ENCODE data around the gene TNFRSF4. TPM values are rescaled to one million over a fixed set of nuclear protein-coding genes. Genes with fewer than 3 reads are reported as not detected.

The TNFRSF4 gene
- total RNA-seq, 2 donors from 2014 or later: 1.2 to 2.3 TPM

DNA sequence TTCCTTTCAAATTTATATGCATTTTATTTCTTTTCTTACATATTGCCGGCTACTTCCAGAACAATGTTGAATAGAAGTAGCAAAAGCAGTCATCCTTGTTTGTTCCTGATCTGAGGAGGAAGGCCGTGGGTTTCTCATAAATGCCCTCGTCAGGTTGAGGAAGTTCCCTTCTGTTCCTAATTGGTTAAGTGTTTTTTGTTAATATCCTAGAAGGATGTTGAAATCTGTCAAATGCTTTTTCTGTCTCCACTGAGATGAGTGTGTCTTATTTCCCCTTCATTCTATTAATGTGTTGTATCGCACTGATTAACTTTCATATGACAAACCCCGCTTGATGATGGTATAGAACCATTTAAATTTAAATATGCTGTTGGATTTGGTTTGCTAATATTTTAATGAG is 24.8 kb downstream of the TNFRSF4 start:
- Histone ChIP-seq H3K4me3 (no peak overlapping the region), H3K27ac (no peak overlapping the region), H3K9ac (ENCODE audit: low read depth in 2 of 2, low read length in 2 of 2) (no peak overlapping the region), H3K4me1 (no peaks in the 10 kb centered on the region), H3K27me3 (no peaks in the 10 kb centered on the region), H3K9me3 (no peaks in the 10 kb centered on the region), H3K36me3 (no peaks in the 10 kb centered on the region)
- intact Hi-C loops (cut with DNase I): no loop called here
- no peak for DNase-seq
- TF ChIP-seq, protein P1, sequence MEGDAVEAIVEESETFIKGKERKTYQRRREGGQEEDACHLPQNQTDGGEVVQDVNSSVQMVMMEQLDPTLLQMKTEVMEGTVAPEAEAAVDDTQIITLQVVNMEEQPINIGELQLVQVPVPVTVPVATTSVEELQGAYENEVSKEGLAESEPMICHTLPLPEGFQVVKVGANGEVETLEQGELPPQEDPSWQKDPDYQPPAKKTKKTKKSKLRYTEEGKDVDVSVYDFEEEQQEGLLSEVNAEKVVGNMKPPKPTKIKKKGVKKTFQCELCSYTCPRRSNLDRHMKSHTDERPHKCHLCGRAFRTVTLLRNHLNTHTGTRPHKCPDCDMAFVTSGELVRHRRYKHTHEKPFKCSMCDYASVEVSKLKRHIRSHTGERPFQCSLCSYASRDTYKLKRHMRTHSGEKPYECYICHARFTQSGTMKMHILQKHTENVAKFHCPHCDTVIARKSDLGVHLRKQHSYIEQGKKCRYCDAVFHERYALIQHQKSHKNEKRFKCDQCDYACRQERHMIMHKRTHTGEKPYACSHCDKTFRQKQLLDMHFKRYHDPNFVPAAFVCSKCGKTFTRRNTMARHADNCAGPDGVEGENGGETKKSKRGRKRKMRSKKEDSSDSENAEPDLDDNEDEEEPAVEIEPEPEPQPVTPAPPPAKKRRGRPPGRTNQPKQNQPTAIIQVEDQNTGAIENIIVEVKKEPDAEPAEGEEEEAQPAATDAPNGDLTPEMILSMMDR (IDR thresholded peaks at IDR 0.05): no peak

DNA sequence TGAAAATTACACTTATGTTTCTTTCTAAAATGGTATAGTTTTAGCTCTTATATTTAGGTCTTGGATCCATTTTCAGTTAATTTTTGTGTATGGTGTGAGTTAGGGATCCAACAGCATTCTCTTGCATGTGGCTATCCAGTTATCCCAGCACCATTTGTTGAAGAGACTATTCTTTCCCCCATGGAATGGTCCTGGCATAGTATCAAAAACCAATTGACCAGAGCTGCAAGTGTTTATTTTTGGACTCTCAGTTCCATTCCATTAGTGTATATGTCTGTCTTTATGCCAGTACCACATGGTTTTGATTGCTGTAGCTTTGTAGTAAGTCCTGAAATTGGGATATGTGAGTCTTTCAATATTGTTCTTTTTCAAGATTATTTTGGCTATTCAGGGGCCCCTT is 26.0 kb downstream of the TNFRSF4 start:
- H3K4me3 ChIP-seq: no peak overlapping the region
- no peak overlapping the region for H3K27ac ChIP-seq
- no peak for DNase-seq
- TF ChIP-seq, protein P1 (IDR thresholded peaks at IDR 0.05): no peak
- H3K36me3 ChIP-seq: no peaks in the 10 kb centered on the region
- no peaks in the 10 kb centered on the region for H3K9me3 ChIP-seq
- no peaks in the 10 kb centered on the region for H3K4me1 ChIP-seq
- H3K27me3 ChIP-seq: no peaks in the 10 kb centered on the region
- intact Hi-C loops (cut with DNase I): no loop called here
- no peak overlapping the region for H3K9ac ChIP-seq (ENCODE audit: low read depth in 2 of 2, low read length in 2 of 2)

DNA sequence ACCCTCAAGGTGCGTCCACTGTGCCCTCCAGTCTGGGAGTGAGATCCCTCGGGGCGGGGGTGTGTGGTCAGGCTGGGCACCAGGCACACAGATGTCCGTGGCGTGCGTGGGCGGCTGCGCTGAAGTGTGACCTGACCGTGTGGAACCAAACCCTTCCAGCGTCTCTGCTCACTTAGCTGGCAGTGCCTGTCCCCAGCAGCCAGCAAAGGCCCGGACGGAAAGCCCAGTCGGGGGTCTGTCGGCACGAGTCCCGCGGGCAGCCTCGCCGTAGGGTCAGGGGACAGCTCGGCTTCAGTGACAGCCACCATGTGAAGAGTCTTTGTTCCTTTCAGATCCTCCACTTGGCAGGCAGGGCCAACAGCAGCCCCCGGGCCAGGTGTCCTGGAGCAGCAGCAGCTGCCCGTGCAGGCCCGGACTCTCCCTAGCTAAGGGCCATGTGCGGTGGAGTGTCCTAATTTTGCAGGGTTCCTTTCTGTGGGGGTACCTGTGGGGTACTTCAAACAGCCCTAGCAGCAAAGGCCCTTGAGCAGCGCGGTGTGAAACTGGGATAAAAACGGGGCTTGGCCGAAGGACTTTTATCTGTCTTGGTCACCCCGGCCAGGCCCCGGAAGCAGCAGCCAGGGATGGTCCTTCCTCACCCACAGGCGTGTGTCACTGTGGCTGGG is 28.7 kb downstream of the TNFRSF4 start:
- no peaks in the 10 kb centered on the region for H3K4me1 ChIP-seq
- TF ChIP-seq, protein P1 (IDR thresholded peaks at IDR 0.05): no peak
- DNase-seq: no peak
- intact Hi-C loops (cut with DNase I): no loop called here
- peak overlapping the region in 1 of 2 donors; percentile 12 for H3K9ac ChIP-seq (ENCODE audit: low read depth in 2 of 2, low read length in 2 of 2)
- no peak overlapping the region for H3K4me3 ChIP-seq
- no peak overlapping the region for H3K27ac ChIP-seq
- no peaks in the 10 kb centered on the region for H3K9me3 ChIP-seq
- H3K27me3 ChIP-seq: no peaks in the 10 kb centered on the region
- no peaks in the 10 kb centered on the region for H3K36me3 ChIP-seq

- Histone ChIP-seq H3K36me3 (no peaks in the 10 kb centered on the region), H3K9ac (ENCODE audit: low read depth in 2 of 2, low read length in 2 of 2) (no peak overlapping the region), H3K9me3 (no peaks in the 10 kb centered on the region), H3K4me3 (no peak overlapping the region), H3K4me1 (no peaks in the 10 kb centered on the region), H3K27me3 (no peaks in the 10 kb centered on the region), H3K27ac (no peak overlapping the region)
- TF ChIP-seq, protein P1 (IDR thresholded peaks at IDR 0.05): no peak
- intact Hi-C loops (cut with DNase I): no loop called here
- no peak for DNase-seq
Measured at GRCh38 chr1:1183833-1184775, 29.8 kb downstream of the TNFRSF4 start.

GRCh38 chr1:1183221-1183747 is 30.7 kb downstream of the TNFRSF4 start:
- intact Hi-C loops (cut with DNase I): no loop called here
- Histone ChIP-seq H3K4me1 (no peaks in the 10 kb centered on the region), H3K27me3 (no peaks in the 10 kb centered on the region), H3K36me3 (no peaks in the 10 kb centered on the region), H3K9ac (ENCODE audit: low read depth in 2 of 2, low read length in 2 of 2) (no peak overlapping the region), H3K9me3 (no peaks in the 10 kb centered on the region), H3K27ac (no peak overlapping the region), H3K4me3 (no peak overlapping the region)
- no peak for DNase-seq
- TF ChIP-seq, protein P1 (IDR thresholded peaks at IDR 0.05): no peak

All from colonic mucosa (tissue), 4 donors.